ENCODE data around the gene STXBP1. TPM values are rescaled to one million over a fixed set of nuclear protein-coding genes. Genes with fewer than 3 reads are reported as not detected.

Gene STXBP1
- total and polyA plus RNA-seq, 9 of the 15 experiments (the other 6 are each of a cell fraction or from before 2014, with no cell fraction given), result 4.6 to 35.1 (median 9.7) TPM

DNA sequence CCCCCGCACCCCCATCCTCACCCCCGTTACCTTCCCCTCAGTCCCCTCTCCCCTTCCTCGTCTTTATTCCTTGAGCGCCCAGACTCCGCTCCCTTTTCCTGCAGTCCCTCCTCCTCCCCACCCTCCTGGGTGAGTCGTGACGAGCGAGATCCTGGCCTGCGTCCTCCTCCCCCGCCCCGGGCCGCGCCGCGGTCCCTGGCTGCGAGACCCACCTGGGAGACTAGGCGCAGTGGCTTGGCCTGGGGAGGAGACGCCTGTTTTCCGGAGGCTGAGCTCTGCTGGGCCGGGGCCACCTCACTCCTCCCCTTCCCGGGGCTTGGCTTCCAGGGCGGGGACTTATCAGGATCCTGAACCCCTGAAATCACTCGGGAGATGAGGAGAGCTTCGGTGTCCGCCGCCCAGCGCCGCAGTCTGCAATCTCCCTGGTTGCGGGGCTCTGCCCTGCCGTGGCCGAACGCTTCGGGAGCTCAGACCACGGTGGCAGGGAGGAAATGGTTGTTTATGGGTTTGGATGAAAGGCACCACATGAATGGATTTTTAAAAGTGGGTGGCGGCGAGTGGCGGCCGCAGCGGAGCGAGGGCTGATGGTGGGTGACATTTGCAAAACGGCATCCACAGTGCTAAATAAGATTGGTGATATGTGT is 984 bp downstream of the STXBP1 start:
- H4K20me1 ChIP-seq (replicated peaks; ENCODE audit: control insufficient read depth, insufficient read depth, low read length), result no peaks in the 10 kb centered on the region
- in situ Hi-C loops (cut with MboI), result no loop called here
- peak overlapping the region; percentile 18; the same call in 2 of the 3 replicates for H3K27ac ChIP-seq (ENCODE audit: extremely low read depth, low read depth, low read length)
- ATAC-seq, result peak; percentile 48
- CTCF ChIA-PET (ENCODE audit: low intra/inter-chr PET ratio), result interaction anchor here (0.6 kb wide), 1 partner anchor 14 kb away, joined by 3 read pairs; no protein-coding TSS in a partner anchor
- no peaks in the 10 kb centered on the region for H3K27me3 ChIP-seq (ENCODE audit: control insufficient read depth in 2 of 2, insufficient read depth in 2 of 2, low read length in 2 of 2)
- no peaks in the 10 kb centered on the region for H3K9me3 ChIP-seq (replicated peaks; ENCODE audit: control insufficient read depth, insufficient read depth, low read depth, low read length)
- POLR2A ChIA-PET, result interaction anchor here (0.6 to 1.4 kb wide), 6 partner anchors 11 to 142 kb away, joined by 3 to 4 read pairs (median 3); no protein-coding TSS in a partner anchor
- no peaks in the 10 kb centered on the region for H3K9me1 ChIP-seq (ENCODE audit: control insufficient read depth, insufficient read depth, low read length)
- peak overlapping the region; percentile 26 to 92 for H3K9ac ChIP-seq (ENCODE audit: insufficient read depth in 1 of 2, low read depth in 2 of 2, low read length in 2 of 2)
- BruUV-seq (replicated peaks), result no TSS peak
- H3K36me3 ChIP-seq (ENCODE audit: control insufficient read depth, insufficient read depth, low read length), result no peaks in the 10 kb centered on the region
- peaks cover 12% of the 10 kb centered on the region for H3K79me2 ChIP-seq (ENCODE audit: control insufficient read depth, insufficient read depth, low read length)
- H3K4me1 ChIP-seq (replicated peaks in 1 of 2; ENCODE audit: control insufficient read depth in 2 of 2, insufficient read depth in 2 of 2, low read length in 2 of 2), result peaks cover 12 to 30% of the 10 kb centered on the region in 2 experiments; a peak in 4 of 5 replicates
- H2AFZ ChIP-seq (ENCODE audit: low read depth, low read length), result peak overlapping the region; percentile 72
- H3K4me2 ChIP-seq (ENCODE audit: insufficient read depth, low read length), result peak overlapping the region; percentile 83
- peak; percentile 55 to 72 (median 70) for DNase-seq (ENCODE audit: extremely low read depth in 1 of 4, low spot score in 3 of 4)
- intact Hi-C loops (cut with micrococcal nuclease), result no loop called here
- H3K4me3 ChIP-seq, result peak overlapping the region; percentile 76
- FAIRE-seq, result peak; percentile 19
- WGBS (ENCODE audit: insufficient coverage, low coverage, missing lambda C conversion rate), result 2% methylated on average over 34 of the region's 41 CpGs
- TF ChIP-seq SMARCE1 (IDR thresholded peaks at IDR 0.05), result 0 out of 2 replicates have a peak, but pooled peaks have one; percentile 30
- TF ChIP-seq SP1 (CRISPR knock-in tag; IDR thresholded peaks at IDR 0.05), result peak; percentile 39; the same call in 1 of the 2 replicates
- no peak for TF ChIP-seq ZNF184 (CRISPR knock-in tag; IDR thresholded peaks at IDR 0.05)
- TF ChIP-seq ZNF121 (CRISPR knock-in tag; conservative IDR thresholded peaks at IDR 0.05), result peak; percentile 96
- 0 out of 2 replicates have a peak, but pooled peaks have one; percentile 49 for TF ChIP-seq ZBTB40 (IDR thresholded peaks at IDR 0.05)
- no peak for TF ChIP-seq ZBTB40 (CRISPR knock-in tag; IDR thresholded peaks at IDR 0.05)
- TF ChIP-seq TSHZ1 (CRISPR knock-in tag; IDR thresholded peaks at IDR 0.05), result no peak

Measured in K562 (cell line).